ENCODE results near the gene PTPRCAP.
A peak's percentile ranks its signal among the peaks of the same experiment; 100 is the strongest.

Gene PTPRCAP

GRCh38 chr11:67464411-67465188 lies 27.1 kb upstream of the PTPRCAP start:
- peak; percentile 74 to 91 (median 82) for DNase-seq

- no peak for DNase-seq
Observed at GRCh38 chr11:67463680-67464410, 26.4 kb upstream of the PTPRCAP start.

- no peak for DNase-seq
Observed at GRCh38 chr11:67463186-67463585, 25.7 kb upstream of the PTPRCAP start.

GRCh38 chr11:67458266-67458665 lies 20.8 kb upstream of the PTPRCAP start:
- DNase-seq = no peak

GRCh38 chr11:67457453-67457852 lies 20.0 kb upstream of the PTPRCAP start:
- DNase-seq = no peak

- DNase-seq = no peak
Observed at GRCh38 chr11:67456068-67456705, 18.7 kb upstream of the PTPRCAP start.

- DNase-seq = no peak
Observed at GRCh38 chr11:67455054-67455453, 17.6 kb upstream of the PTPRCAP start, which contains the start of gene CABP4. CABP4 (plus strand) TSS chr11:67455354; CDS start chr11:67455424, 70 bp downstream.

GRCh38 chr11:67453816-67454732 lies 16.6 kb upstream of the PTPRCAP start:
- DNase-seq = no peak

GRCh38 chr11:67452141-67452952 lies 14.9 kb upstream of the PTPRCAP start, which contains the start of gene GPR152:
GPR152 (minus strand) TSS chr11:67452729; CDS start chr11:67452724, 5 bp downstream.
- DNase-seq = no peak

GRCh38 chr11:67451658-67451976 lies 14.1 kb upstream of the PTPRCAP start:
- no peak for DNase-seq

- no peak for DNase-seq
Observed at GRCh38 chr11:67450796-67451657, 13.5 kb upstream of the PTPRCAP start.

- DNase-seq = no peak
Observed at GRCh38 chr11:67449116-67449844, 11.8 kb upstream of the PTPRCAP start.

- no peak for DNase-seq
Observed at GRCh38 chr11:67448220-67448609, 10.7 kb upstream of the PTPRCAP start.

GRCh38 chr11:67445515-67445914 lies 8.0 kb upstream of the PTPRCAP start:
- DNase-seq = no peak

- no peak for DNase-seq
Observed at GRCh38 chr11:67442504-67443404, 5.3 kb upstream of the PTPRCAP start.

GRCh38 chr11:67441731-67442351 lies 4.4 kb upstream of the PTPRCAP start:
- DNase-seq = no peak

- DNase-seq = no peak
Observed at GRCh38 chr11:67441098-67441563, 3.6 kb upstream of the PTPRCAP start.
